SH-SY5Y (cell line): ENCODE results near the gene GP9.

Experiments
- GATA2 ChIP-seq: IDR thresholded peaks from 2 replicates; pipeline ENCODE4 v1.6.1; 2011; ENCODE audit warnings: mild to moderate bottlenecking, low read depth, low read length
- GATA3 ChIP-seq: IDR thresholded peaks from 2 replicates; pipeline ENCODE4 v1.6.1; 2011; ENCODE audit warnings: low read depth, mild to moderate bottlenecking, low read length, moderate library complexity

DNA sequence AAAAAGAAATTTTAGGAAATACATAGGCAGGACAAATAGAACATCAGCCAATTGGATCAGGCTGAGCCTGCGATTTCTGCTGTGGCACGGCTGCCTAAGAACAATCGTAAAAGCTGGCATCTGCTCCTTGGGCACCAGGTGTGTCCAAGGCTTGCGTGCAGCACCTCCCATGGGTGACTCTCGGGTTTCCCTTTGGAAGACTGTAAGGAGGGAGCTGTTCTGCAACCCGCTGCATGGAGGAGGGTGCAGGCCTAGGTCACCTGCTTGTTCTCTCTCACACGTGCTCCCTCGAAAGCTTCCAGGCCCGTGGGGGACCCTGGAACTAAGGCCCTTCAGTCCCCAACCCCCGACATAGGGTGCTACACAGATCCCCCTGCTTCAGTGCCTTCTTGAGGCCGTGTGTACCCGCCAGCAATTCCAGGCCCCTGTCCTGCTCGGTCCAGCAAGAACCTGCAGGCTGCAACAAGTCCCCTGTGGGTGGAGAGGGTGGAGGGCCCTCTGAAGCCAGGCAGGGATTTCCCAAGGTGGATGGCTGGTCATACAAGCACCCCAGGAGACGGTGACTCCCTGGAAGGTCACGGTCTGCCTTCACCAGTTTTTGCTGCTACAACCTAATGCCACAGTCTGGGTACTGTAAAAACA lies 3.4 kb downstream of the GP9 start:
- no peak for TF ChIP-seq GATA2
- TF ChIP-seq GATA3: no peak
